Measurements from ENCODE around the gene KCNAB2.

GRCh38 chr1:6087958-6088357, 42.3 kb downstream of the KCNAB2 start:
- no peak for TF ChIP-seq ZFP3 (CRISPR knock-in tag; IDR thresholded peaks at IDR 0.05)
- TF ChIP-seq BACH2 (CRISPR knock-in tag; IDR thresholded peaks at IDR 0.05; ENCODE audit: borderline replicate concordance) = no peak
- TF ChIP-seq OSR1 (CRISPR knock-in tag; IDR thresholded peaks at IDR 0.05) = no peak
- no peak for TF ChIP-seq PATZ1 (CRISPR knock-in tag; IDR thresholded peaks at IDR 0.05; ENCODE audit: borderline replicate concordance)
- no peak for TF ChIP-seq ZFP30 (CRISPR knock-in tag; IDR thresholded peaks at IDR 0.05)
- TF ChIP-seq PPARA (CRISPR knock-in tag; IDR thresholded peaks at IDR 0.05; ENCODE audit: borderline replicate concordance) = no peak
- no peak for TF ChIP-seq CREB5 (CRISPR knock-in tag; IDR thresholded peaks at IDR 0.05; ENCODE audit: low read depth)
- TF ChIP-seq RARB (CRISPR knock-in tag; IDR thresholded peaks at IDR 0.05) = no peak
- TF ChIP-seq TCF4 (CRISPR knock-in tag; IDR thresholded peaks at IDR 0.05; ENCODE audit: borderline replicate concordance) = no peak

Data from SK-N-SH treated with all-trans-retinoic acid at 6 μM for 48 hours (cell line).